GM12874 (cell line): ENCODE results near the gene TMEM196.

Source experiments
- CTCF ChIP-seq: IDR thresholded peaks from 2 replicates; pipeline ENCODE4 v1.5.1; 2011; ENCODE audit warnings: low read depth, mild to moderate bottlenecking, control low read depth, low read length, moderate library complexity; ENCODE audit not compliant: insufficient read depth

TMEM196 gene

DNA sequence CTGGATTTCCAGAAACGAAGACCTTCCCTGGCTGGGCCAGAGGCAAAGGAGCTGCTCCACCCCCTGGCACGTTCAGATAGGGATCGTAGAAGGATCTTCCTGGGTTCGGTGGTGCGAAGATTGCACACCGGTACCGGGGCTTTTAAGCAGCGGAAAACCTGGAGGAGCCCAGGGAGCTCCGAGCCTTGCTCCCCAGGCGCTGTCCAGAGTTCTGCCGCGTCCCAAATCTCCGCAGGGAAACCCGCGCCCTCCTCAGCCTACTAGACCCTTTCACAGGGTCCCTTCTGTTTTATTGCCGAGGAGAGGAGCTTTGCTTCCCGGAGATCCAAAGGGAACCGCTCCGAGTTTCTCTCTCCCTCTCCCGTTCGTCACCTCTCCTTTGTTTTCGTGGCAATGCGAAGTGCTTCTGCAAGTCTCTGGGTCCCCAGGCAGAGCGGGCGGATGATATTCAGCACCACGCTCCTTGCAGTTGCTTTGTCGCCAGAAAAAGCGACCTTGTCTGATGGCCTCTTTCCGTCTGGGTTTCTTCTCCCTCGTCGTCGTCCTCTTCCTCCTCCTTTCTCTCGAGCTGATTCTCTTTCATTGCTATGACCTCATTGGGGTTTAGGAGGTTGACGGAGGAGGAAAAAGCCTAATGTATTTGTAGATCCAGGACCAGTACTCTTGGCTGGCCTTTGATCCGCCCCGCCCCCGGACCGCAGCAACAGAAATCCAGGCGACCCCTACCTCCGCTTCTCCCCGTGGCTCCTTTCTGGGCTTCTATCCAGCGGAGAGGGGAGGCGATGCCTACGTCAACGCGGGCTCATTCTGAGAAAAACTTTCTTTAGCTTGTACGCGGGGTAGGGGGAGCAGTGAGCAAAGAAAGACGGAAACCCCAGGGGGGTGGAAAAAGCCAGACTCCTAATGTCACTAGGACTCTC is at the start of gene TMEM196:
Gene TMEM196 (minus strand): TSS at position 777 of the 920 bp plus-strand sequence. CDS start 921 bp downstream, outside the sequence.
- no peak for TF ChIP-seq CTCF

DNA sequence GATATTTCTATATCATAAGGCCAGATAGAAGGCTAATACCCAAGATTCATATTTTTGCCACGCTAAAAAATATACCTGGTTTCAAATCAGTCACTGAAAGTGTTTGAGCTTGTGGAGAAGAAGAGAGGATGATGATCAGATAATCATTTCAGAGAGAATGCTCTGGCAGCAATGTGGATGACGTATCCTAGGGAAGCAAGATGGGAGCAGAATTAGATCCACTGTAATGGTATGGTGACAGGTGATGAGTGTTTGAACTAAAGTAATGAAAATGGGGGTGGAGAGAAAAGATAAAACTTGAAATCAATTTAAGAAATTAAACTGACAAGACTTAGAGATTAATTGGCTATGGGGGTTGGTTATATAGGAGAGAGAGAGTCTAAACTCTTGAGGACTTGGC is 42.7 kb upstream of the TMEM196 start:
- TF ChIP-seq CTCF: no peak

DNA sequence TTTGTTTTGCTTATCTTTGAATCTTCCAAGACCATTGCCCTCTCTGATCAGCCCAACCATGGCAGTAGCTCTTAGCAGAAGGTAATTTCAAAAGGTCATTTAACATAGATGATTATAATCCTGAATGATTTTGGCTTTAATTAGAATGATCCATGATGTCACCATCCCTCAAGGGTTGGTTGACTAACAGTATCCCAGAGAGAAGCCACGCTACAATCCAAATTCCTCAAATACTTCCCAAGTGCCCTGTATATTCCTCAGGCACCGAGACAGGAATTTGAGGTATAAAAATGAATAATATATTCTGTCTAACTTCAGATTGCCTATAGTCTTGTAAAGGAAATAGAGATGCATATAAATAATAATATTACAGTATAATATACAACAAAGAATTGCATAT is 42.1 kb upstream of the TMEM196 start:
- TF ChIP-seq CTCF: no peak

DNA sequence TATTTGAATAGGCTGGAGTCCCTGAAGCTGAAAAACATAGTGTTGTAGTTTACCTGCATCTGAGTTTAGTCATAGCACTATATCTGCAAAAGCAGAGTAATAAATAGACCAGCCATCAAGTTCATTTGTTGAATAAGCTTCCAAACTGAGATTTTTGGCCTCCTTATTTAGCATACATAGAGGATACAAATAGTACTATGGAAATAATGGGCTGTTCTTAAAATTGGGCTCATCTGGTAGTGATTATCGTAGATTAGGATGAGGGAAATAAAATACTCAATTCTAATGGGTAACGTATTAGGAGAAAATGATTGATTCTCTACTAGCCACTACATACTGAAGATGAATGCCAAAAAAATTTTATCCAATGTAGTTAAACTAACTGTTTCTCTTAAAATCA is 41.4 kb upstream of the TMEM196 start:
- TF ChIP-seq CTCF: no peak

- no peak for TF ChIP-seq CTCF
Measured at GRCh38 chr7:19811386-19811785, 38.0 kb upstream of the TMEM196 start.

- no peak for TF ChIP-seq CTCF
Measured at GRCh38 chr7:19798986-19799385, 25.6 kb upstream of the TMEM196 start.

GRCh38 chr7:19783541-19783940 is 10.1 kb upstream of the TMEM196 start:
- no peak for TF ChIP-seq CTCF
